HG03108 (cell line): Measurements from ENCODE around the gene CDH13.

Experiments used
- ATAC-seq: cut with Tn5 transposase; IDR thresholded peaks from one replicate; pipeline ENCODE4 v1.9.1; 2021; ENCODE audit warnings: moderate library complexity; ENCODE audit not compliant: unreplicated experiment

Gene CDH13

GRCh38 chr16:82776470-82777146 is 149.8 kb downstream of the CDH13 start:
- no peak for ATAC-seq

- no peak for ATAC-seq
Observed at GRCh38 chr16:82782715-82783251, 156.0 kb downstream of the CDH13 start.

GRCh38 chr16:82783933-82784572 is 157.3 kb downstream of the CDH13 start:
- no peak for ATAC-seq

GRCh38 chr16:82784573-82784968 is 157.8 kb downstream of the CDH13 start:
- ATAC-seq: no peak

- ATAC-seq: no peak
Observed at GRCh38 chr16:82788225-82788624, 161.5 kb downstream of the CDH13 start.

GRCh38 chr16:82788919-82789318 is 162.2 kb downstream of the CDH13 start:
- ATAC-seq: no peak

GRCh38 chr16:82792693-82793092 is 165.9 kb downstream of the CDH13 start:
- no peak for ATAC-seq

- no peak for ATAC-seq
Observed at GRCh38 chr16:82793528-82794245, 166.9 kb downstream of the CDH13 start.

- no peak for ATAC-seq
Observed at GRCh38 chr16:82796047-82796446, 169.3 kb downstream of the CDH13 start.

GRCh38 chr16:82801361-82801760 is 174.6 kb downstream of the CDH13 start:
- ATAC-seq: no peak

GRCh38 chr16:82805866-82806265 is 179.1 kb downstream of the CDH13 start:
- ATAC-seq: no peak

GRCh38 chr16:82807311-82807710 is 180.5 kb downstream of the CDH13 start:
- no peak for ATAC-seq

GRCh38 chr16:82808036-82808435 is 181.3 kb downstream of the CDH13 start:
- ATAC-seq: no peak

GRCh38 chr16:82810077-82810476 is 183.3 kb downstream of the CDH13 start:
- ATAC-seq: no peak

GRCh38 chr16:82814059-82814458 is 187.3 kb downstream of the CDH13 start:
- ATAC-seq: no peak

- no peak for ATAC-seq
Observed at GRCh38 chr16:82819286-82819685, 192.5 kb downstream of the CDH13 start.

- no peak for ATAC-seq
Observed at GRCh38 chr16:82820855-82821254, 194.1 kb downstream of the CDH13 start.

- ATAC-seq: no peak
Observed at GRCh38 chr16:82824408-82824807, 197.6 kb downstream of the CDH13 start.

GRCh38 chr16:82829301-82829700 is 202.5 kb downstream of the CDH13 start:
- ATAC-seq: no peak

- ATAC-seq: no peak
Observed at GRCh38 chr16:82830944-82831343, 204.2 kb downstream of the CDH13 start.

- no peak for ATAC-seq
Observed at GRCh38 chr16:82832821-82833220, 206.1 kb downstream of the CDH13 start.
